Neuronal stem cell (in vitro differentiated cells): ENCODE data around the gene MORN5.

ENCODE experiments used
- DNase-seq: peaks from one replicate; pipeline ENCODE4 v3.0.0-alpha.2; 2013; ENCODE audit warnings: low spot score
- H2AFZ ChIP-seq: one replicate; pipeline ENCODE4 v1.6.1; 2013; ENCODE audit warnings: mild to moderate bottlenecking, low read length, inconsistent platforms
- H2AK5ac ChIP-seq: 2 replicates; pipeline ENCODE4 v1.6.1; 2013; ENCODE audit warnings: low read depth, mild to moderate bottlenecking, inconsistent platforms, low read length, moderate library complexity, mixed read lengths
- H2BK120ac ChIP-seq: 2 replicates; pipeline ENCODE4 v1.6.1; 2013; ENCODE audit warnings: low read depth, mild to moderate bottlenecking, inconsistent platforms, low read length, moderate library complexity, mixed read lengths
- H2BK12ac ChIP-seq: one replicate; pipeline ENCODE4 v1.6.1; 2013; ENCODE audit warnings: low read length, inconsistent platforms
- H2BK15ac ChIP-seq: 2 replicates; pipeline ENCODE4 v1.6.1; 2013; ENCODE audit warnings: mild to moderate bottlenecking, low read length, inconsistent platforms, mixed read lengths
- H2BK5ac ChIP-seq: one replicate; pipeline ENCODE4 v1.6.1; 2013; ENCODE audit warnings: inconsistent platforms, mild to moderate bottlenecking, low read length, moderate library complexity
- H3K14ac ChIP-seq: one replicate; pipeline ENCODE4 v1.6.1; 2013; ENCODE audit warnings: low read length, inconsistent platforms
- H3K18ac ChIP-seq: 2 replicates; pipeline ENCODE4 v1.6.1; 2013; ENCODE audit warnings: low read length, inconsistent platforms
- H3K23ac ChIP-seq: 2 replicates; pipeline ENCODE4 v1.6.1; 2013; ENCODE audit warnings: low read depth, mild to moderate bottlenecking, mixed read lengths, low read length, inconsistent platforms; ENCODE audit not compliant: poor library complexity
- H3K27ac ChIP-seq: replicated peaks from 3 replicates; pipeline ENCODE4 v1.5.1; 2013; ENCODE audit warnings: low read length, inconsistent platforms
- H3K27me3 ChIP-seq, 3 experiments: 2 replicates each; pipeline ENCODE4 v1.6.1; 2013; ENCODE audit warnings: low read length in 3 of 3, mild to moderate bottlenecking in 2 of 3, inconsistent platforms in 1 of 3, low read depth in 1 of 3, mixed read lengths in 1 of 3, moderate library complexity in 1 of 3; ENCODE audit not compliant: control insufficient read depth in 3 of 3, insufficient read depth in 3 of 3
- H3K36me3 ChIP-seq, 2 donors: replicated peaks in 1 of 2; 2 replicates each; pipeline ENCODE4 v1.6.1; 2013; ENCODE audit warnings: low read length in 2 of 2; ENCODE audit not compliant: control insufficient read depth in 2 of 2, insufficient read depth in 2 of 2
- H3K4ac ChIP-seq: 2 replicates; pipeline ENCODE4 v1.6.1; 2013; ENCODE audit warnings: inconsistent platforms, mild to moderate bottlenecking, low read length, moderate library complexity
- H3K4me1 ChIP-seq, 2 donors: 1 replicate in 1 of 2; 2 replicates in 1 of 2; pipeline ENCODE4 v1.6.1; 2013; ENCODE audit warnings: low read length in 2 of 2, low read depth in 1 of 2; ENCODE audit not compliant: control insufficient read depth in 2 of 2, insufficient read depth in 1 of 2
- H3K4me2 ChIP-seq: one replicate; pipeline ENCODE4 v1.6.1; 2013; ENCODE audit warnings: mild to moderate bottlenecking, low read length, inconsistent platforms; ENCODE audit not compliant: insufficient read depth, poor library complexity, severe bottlenecking
- H3K4me3 ChIP-seq, 2 donors: 2 replicates each; pipeline ENCODE4 v1.5.1; 2013; ENCODE audit warnings: low read length in 2 of 2, mild to moderate bottlenecking in 2 of 2, inconsistent platforms in 1 of 2, moderate library complexity in 1 of 2
- H3K79me1 ChIP-seq: one replicate; pipeline ENCODE4 v1.6.1; 2013; ENCODE audit warnings: low read depth, mild to moderate bottlenecking, inconsistent platforms, low read length, moderate library complexity
- H3K9ac ChIP-seq: one replicate; pipeline ENCODE4 v1.6.1; 2013; ENCODE audit warnings: mild to moderate bottlenecking, low read depth, low read length, inconsistent platforms; ENCODE audit not compliant: poor library complexity
- H3K9me3 ChIP-seq, 2 donors: replicated peaks in 1 of 2; 2 replicates each; pipeline versions ENCODE3 to v1.6.1; 2013; ENCODE audit warnings: low read length in 2 of 2, mild to moderate bottlenecking in 2 of 2, inconsistent platforms in 1 of 2, low read depth in 1 of 2, mixed read lengths in 1 of 2, moderate library complexity in 1 of 2; ENCODE audit not compliant: control insufficient read depth in 2 of 2, insufficient read depth in 1 of 2
- H4K8ac ChIP-seq: one replicate; pipeline ENCODE4 v1.6.1; 2013; ENCODE audit warnings: low read depth, mild to moderate bottlenecking, inconsistent platforms, low read length, moderate library complexity
- H4K91ac ChIP-seq: one replicate; pipeline ENCODE4 v1.6.1; 2013; ENCODE audit warnings: low read length, low read depth, mild to moderate bottlenecking, inconsistent platforms; ENCODE audit not compliant: poor library complexity
- WGBS, 2 donors: extraction: QIAGEN DNeasy Blood & Tissue Kit; methylation state at CpG; one replicate each; pipeline ENCODE4 v1.1.7; 2013; ENCODE audit warnings: missing lambda C conversion rate in 2 of 2, mixed read lengths in 1 of 2; ENCODE audit not compliant: insufficient read length in 2 of 2, insufficient replicate concordance in 1 of 2; ENCODE audit errors: extremely low coverage in 2 of 2; 5-methylcytosine and 5-hydroxymethylcytosine counted together

Gene MORN5

DNA sequence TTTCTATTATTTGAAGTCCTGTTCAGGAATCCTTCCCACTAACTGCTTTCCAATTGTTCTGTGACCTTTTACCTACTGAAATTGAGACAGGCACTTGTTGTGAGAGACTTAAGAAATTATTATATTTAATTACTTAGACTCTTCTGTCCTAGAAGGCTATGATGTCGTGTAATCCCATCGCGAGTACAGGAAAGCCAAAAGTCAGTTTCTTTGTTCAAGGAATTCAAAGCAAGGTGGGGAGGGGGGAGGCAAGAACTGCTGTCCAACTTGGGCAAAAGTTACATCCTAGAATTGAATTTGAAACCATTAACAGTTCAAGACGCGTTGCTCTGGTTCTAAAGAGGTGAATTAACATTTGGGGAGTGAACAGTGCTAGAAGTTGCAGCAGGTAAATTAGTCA lies 18.0 kb upstream of the MORN5 start:
- no CpG with 5 or more reads among the region's 5 CpGs for WGBS, 2 donors
- Histone ChIP-seq H4K91ac (no peak overlapping the region), H3K27me3 (peaks cover 0 to 14% (median 0%) of the 10 kb centered on the region in 3 experiments), H2AK5ac (no peak overlapping the region), H3K14ac (no peak overlapping the region), H3K4me1 (no peaks in the 10 kb centered on the region), H3K9ac (no peak overlapping the region), H2BK120ac (no peak overlapping the region), H2BK12ac (no peak overlapping the region), H3K4me2 (no peak overlapping the region), H3K23ac (no peak overlapping the region), H3K18ac (no peak overlapping the region), H3K36me3 (peaks cover 10 to 49% of the 10 kb centered on the region in 2 donors), H3K4ac (no peak overlapping the region), H3K79me1 (no peaks in the 10 kb centered on the region), H2BK5ac (no peak overlapping the region), H4K8ac (no peak overlapping the region), H3K27ac (no peak overlapping the region), H2BK15ac (no peak overlapping the region), H2AFZ (no peak overlapping the region), H3K4me3 (no peak overlapping the region), H3K9me3 (no peaks in the 10 kb centered on the region)
- no peak for DNase-seq

DNA sequence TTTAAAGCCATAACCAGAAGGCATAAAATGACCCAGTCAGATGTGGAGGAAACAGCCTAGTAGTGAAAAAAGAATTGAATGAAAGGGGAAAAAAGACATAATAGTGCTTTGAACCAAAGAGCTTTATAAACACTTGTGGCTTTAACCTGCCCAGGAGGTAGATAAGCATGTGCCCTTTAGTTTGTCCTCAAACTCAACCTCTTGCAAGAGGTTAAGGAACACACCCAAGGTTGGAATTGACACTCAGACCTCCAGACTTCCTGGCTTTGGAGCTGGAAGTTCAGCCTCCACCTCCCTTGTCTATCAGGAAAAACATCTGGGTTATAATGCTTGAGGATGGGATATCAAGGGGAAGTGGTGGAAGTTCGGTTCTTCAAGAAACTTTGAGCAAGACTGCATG lies 16.4 kb upstream of the MORN5 start:
- no peak overlapping the region for H3K23ac ChIP-seq
- no peak for DNase-seq
- no peaks in the 10 kb centered on the region for H3K9me3 ChIP-seq
- H4K8ac ChIP-seq = no peak overlapping the region
- no peak overlapping the region for H3K4ac ChIP-seq
- H3K4me3 ChIP-seq = no peak overlapping the region
- H3K27me3 ChIP-seq = peaks cover 0 to 6% (median 0%) of the 10 kb centered on the region in 3 experiments
- no peak overlapping the region for H4K91ac ChIP-seq
- no peaks in the 10 kb centered on the region for H3K79me1 ChIP-seq
- H2AK5ac ChIP-seq = no peak overlapping the region
- H2BK5ac ChIP-seq = no peak overlapping the region
- no peak overlapping the region for H3K14ac ChIP-seq
- H2AFZ ChIP-seq = no peak overlapping the region
- no peak overlapping the region for H2BK120ac ChIP-seq
- H3K4me2 ChIP-seq = no peak overlapping the region
- no peaks in the 10 kb centered on the region for H3K4me1 ChIP-seq
- no peak overlapping the region for H2BK12ac ChIP-seq
- H3K18ac ChIP-seq = no peak overlapping the region
- peaks cover 17 to 63% of the 10 kb centered on the region in 2 donors for H3K36me3 ChIP-seq
- H3K9ac ChIP-seq = no peak overlapping the region
- H3K27ac ChIP-seq = no peak overlapping the region
- WGBS, 2 donors = no CpG with 5 or more reads among the region's 1 CpG
- H2BK15ac ChIP-seq = no peak overlapping the region

DNA sequence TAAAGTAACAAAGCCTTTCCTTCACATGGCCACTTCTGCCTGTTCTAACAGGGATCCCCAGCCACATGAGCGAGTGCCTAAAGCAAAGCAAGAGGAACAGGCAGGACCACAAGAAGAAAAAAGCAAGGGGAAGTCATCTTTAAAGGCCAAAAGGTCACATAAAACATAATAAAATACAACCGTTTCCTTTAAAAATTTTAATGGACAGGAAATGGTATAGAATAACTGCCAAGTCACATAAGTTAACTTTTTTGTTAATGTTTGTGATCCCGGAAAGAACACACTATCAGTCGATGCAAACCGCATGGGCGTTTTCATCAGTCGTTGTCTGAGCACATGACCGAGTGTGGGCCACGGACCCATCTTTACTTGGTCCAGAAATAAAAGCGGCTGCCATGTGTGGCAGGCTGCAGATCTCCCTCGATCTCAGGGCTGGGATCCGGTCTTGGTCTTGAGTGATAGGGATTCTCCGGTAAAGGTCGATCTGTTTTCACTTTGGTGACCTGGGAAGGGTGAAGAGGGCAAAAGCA lies 15.8 kb upstream of the MORN5 start:
- no peak overlapping the region for H2BK120ac ChIP-seq
- H3K9ac ChIP-seq = no peak overlapping the region
- peaks cover 0 to 4% (median 0%) of the 10 kb centered on the region in 3 experiments for H3K27me3 ChIP-seq
- no peak overlapping the region for H2AK5ac ChIP-seq
- H3K4ac ChIP-seq = no peak overlapping the region
- H2BK12ac ChIP-seq = no peak overlapping the region
- H3K79me1 ChIP-seq = no peaks in the 10 kb centered on the region
- no CpG with 5 or more reads among the region's 14 CpGs for WGBS, 2 donors
- H3K27ac ChIP-seq = no peak overlapping the region
- H2BK5ac ChIP-seq = no peak overlapping the region
- H3K36me3 ChIP-seq = peaks cover 17 to 70% of the 10 kb centered on the region in 2 donors
- H3K18ac ChIP-seq = no peak overlapping the region
- H3K4me1 ChIP-seq = no peaks in the 10 kb centered on the region
- no peak for DNase-seq
- no peaks in the 10 kb centered on the region for H3K9me3 ChIP-seq
- H3K23ac ChIP-seq = no peak overlapping the region
- no peak overlapping the region for H4K91ac ChIP-seq
- H2AFZ ChIP-seq = no peak overlapping the region
- H4K8ac ChIP-seq = no peak overlapping the region
- no peak overlapping the region for H3K4me3 ChIP-seq
- no peak overlapping the region for H3K14ac ChIP-seq
- H3K4me2 ChIP-seq = no peak overlapping the region
- no peak overlapping the region for H2BK15ac ChIP-seq

DNA sequence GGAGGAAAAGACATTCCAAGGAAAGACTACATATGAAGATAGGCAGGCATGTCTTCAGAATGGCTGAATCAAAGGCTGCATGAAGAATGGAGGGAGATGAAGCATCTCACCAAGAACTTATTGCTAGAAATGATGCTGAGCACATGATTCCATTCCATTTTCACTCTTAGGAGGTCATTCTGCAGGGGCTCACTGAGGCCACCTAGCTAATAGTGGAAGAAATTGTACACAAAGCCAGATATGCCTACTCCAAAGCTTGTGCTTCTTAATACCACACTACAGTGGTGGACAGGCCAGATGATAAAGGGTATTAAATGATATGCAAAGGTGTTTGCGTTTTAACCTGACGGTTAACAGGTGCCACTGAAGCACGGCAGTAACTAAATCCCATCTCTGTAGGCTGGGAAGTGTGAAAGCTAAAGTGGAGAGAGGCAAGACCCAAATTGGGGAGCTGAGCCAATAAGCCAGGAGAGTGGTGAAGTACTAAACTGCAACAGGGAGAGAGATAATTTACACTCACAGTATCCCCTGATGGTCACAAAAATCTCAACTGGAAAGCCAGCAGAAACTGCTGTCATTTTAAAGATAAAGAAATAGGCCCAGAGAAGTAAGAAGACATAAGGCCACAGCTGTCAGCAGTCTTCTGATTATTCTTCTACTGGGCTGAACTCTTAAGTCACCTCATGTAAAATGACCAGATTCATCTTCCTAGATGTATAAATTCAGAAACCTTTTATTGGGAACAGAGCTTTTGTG lies 14.7 kb upstream of the MORN5 start:
- no peak overlapping the region for H3K9ac ChIP-seq
- no peak overlapping the region for H4K8ac ChIP-seq
- H3K18ac ChIP-seq = no peak overlapping the region
- no peak overlapping the region for H4K91ac ChIP-seq
- no CpG with 5 or more reads among the region's 3 CpGs for WGBS, 2 donors
- H3K4ac ChIP-seq = no peak overlapping the region
- H3K4me2 ChIP-seq = no peak overlapping the region
- H2AFZ ChIP-seq = no peak overlapping the region
- H3K4me3 ChIP-seq = no peak overlapping the region
- H2BK5ac ChIP-seq = no peak overlapping the region
- no peak for DNase-seq
- no peak overlapping the region for H2BK15ac ChIP-seq
- no peak overlapping the region for H2BK120ac ChIP-seq
- no peak overlapping the region for H3K27ac ChIP-seq
- no peak overlapping the region for H2BK12ac ChIP-seq
- no peak overlapping the region for H2AK5ac ChIP-seq
- H3K27me3 ChIP-seq = no peaks in the 10 kb centered on the region
- no peaks in the 10 kb centered on the region for H3K79me1 ChIP-seq
- H3K4me1 ChIP-seq = no peaks in the 10 kb centered on the region
- H3K23ac ChIP-seq = no peak overlapping the region
- H3K9me3 ChIP-seq = no peaks in the 10 kb centered on the region
- peaks cover 17 to 78% of the 10 kb centered on the region in 2 donors for H3K36me3 ChIP-seq
- H3K14ac ChIP-seq = no peak overlapping the region
